PC-9 (cell line): Measurements from ENCODE around the gene THY1. TPM values are rescaled to one million over a fixed set of nuclear protein-coding genes. Genes with fewer than 3 reads are reported as not detected.

Experiments used
- BruUV-seq: library from RNA; stranded (reverse); fragments of 400-500 nt; replicated peaks from 2 replicates; lab custom pipeline; 2021; lab: Mats Ljungman, UMichigan
- CTCF ChIA-PET: fragments of 300-600 bp; sonication (Branson Sonifier 250); formaldehyde crosslinking; loops from one replicate; lab custom pipeline; 2022; ENCODE audit warnings: antibody characterized with exemption; lab: Charles Lee
- POLR2A ChIA-PET: fragments of 300-600 bp; sonication (Branson Sonifier 250); formaldehyde crosslinking; loops from one replicate; lab custom pipeline; 2022; ENCODE audit warnings: antibody characterized with exemption; ENCODE audit not compliant: unreplicated experiment; lab: Charles Lee
- DNase-seq, 2 experiments: peaks; one replicate each; pipeline versions ENCODE4 v3.0.0 to v3.0.0-alpha.2; 2015 to 2022; ENCODE audit warnings: mixed read lengths in 1 of 2
- H2AFZ ChIP-seq: fragments of 200-600 bp; sonication (generic); 2 replicates; pipeline ENCODE4 v1.8.1; 2017; ENCODE audit warnings: antibody characterized with exemption
- H3F3A ChIP-seq: fragments of 200-600 bp; sonication (generic); 2 replicates; pipeline ENCODE4 v1.8.1; 2017; ENCODE audit warnings: antibody characterized with exemption, mild to moderate bottlenecking, low read depth; ENCODE audit not compliant: insufficient read depth
- H3K27ac ChIP-seq: fragments of 200-600 bp; sonication (generic); 2 replicates; pipeline ENCODE4 v1.6.1; 2016; ENCODE audit warnings: mixed run types
- H3K27me3 ChIP-seq: fragments of 200-600 bp; sonication (generic); 2 replicates; pipeline ENCODE4 v1.6.1; 2016; ENCODE audit warnings: low read depth, mixed run types; ENCODE audit not compliant: insufficient read depth
- H3K36me3 ChIP-seq: fragments of 200-600 bp; sonication (generic); 2 replicates; pipeline ENCODE4 v1.6.1; 2016; ENCODE audit warnings: low read depth, mixed run types
- H3K4me1 ChIP-seq: fragments of 200-600 bp; sonication (generic); replicated peaks from 2 replicates; pipeline ENCODE4 v1.6.1; 2016; ENCODE audit warnings: mixed run types; ENCODE audit not compliant: insufficient read depth
- H3K4me2 ChIP-seq: fragments of 200-600 bp; sonication (generic); 2 replicates; pipeline ENCODE4 v1.6.1; 2017; ENCODE audit warnings: mixed run types
- H3K4me3 ChIP-seq: fragments of 200-600 bp; sonication (generic); 2 replicates; pipeline ENCODE4 v1.6.1; 2016; ENCODE audit warnings: mixed run types
- H3K79me2 ChIP-seq: fragments of 200-600 bp; sonication (generic); 2 replicates; pipeline ENCODE4 v1.6.1; 2017; ENCODE audit warnings: low read depth, mixed run types
- H3K9me2 ChIP-seq: fragments of 200-600 bp; sonication (generic); 2 replicates; pipeline ENCODE4 v1.8.1; 2017; ENCODE audit warnings: mild to moderate bottlenecking; ENCODE audit not compliant: insufficient read depth
- H3K9me3 ChIP-seq: fragments of 200-600 bp; sonication (generic); 2 replicates; pipeline ENCODE4 v1.8.1; 2016; ENCODE audit warnings: low read depth; ENCODE audit not compliant: insufficient read depth
- H4K20me1 ChIP-seq: fragments of 200-600 bp; sonication (generic); 2 replicates; pipeline ENCODE4 v1.8.1; 2017; ENCODE audit not compliant: insufficient read depth
- EZH2 ChIP-seq: fragments of 200-600 bp; sonication (generic); IDR thresholded peaks from 2 replicates; pipeline ENCODE4 v1.8.0; 2017; ENCODE audit warnings: antibody characterized with exemption, low read depth
- intact Hi-C: fragments of 100-400 bp; cut with micrococcal nuclease; formaldehyde crosslinking; loops from one replicate; pipeline ENCODE4 v1.10.0; 2022; ENCODE audit not compliant: unreplicated experiment
- total RNA-seq: library from RNA; stranded (reverse); gene quantifications from 2 replicates; pipeline ENCODE4 v1.2.3, GENCODE V29; 2021
- TF ChIP-seq, protein P1 (sequence below): fragments of 200-600 bp; sonication (generic); conservative IDR thresholded peaks from 2 replicates; pipeline ENCODE4 v1.6.1; 2017; ENCODE audit warnings: mixed run types, antibody characterized with exemption, mild to moderate bottlenecking, moderate library complexity

Gene THY1
- total RNA-seq, 1 experiment from 2014 or later, result not detected

DNA sequence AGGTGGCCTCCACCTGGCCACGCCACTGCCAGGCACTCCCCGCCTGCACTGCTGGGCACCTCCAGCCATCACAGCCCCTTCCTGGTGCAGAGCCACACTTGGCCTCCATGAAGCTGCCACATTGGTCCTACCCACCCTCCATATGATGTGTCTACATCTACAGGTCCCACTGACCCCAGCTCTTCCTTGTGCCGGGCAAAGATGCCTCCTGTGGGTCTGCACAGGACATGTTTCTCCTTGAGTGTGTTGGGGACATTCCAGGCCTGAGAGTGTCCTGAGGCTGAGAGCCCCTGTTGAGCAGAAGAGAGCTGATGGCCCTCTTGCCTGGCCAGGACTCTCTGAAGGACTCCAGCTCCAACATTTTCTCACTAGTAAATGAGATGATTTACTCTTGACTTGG, 7.5 kb downstream of the THY1 start:
- BruUV-seq, result no TSS peak
- TF ChIP-seq, protein P1, sequence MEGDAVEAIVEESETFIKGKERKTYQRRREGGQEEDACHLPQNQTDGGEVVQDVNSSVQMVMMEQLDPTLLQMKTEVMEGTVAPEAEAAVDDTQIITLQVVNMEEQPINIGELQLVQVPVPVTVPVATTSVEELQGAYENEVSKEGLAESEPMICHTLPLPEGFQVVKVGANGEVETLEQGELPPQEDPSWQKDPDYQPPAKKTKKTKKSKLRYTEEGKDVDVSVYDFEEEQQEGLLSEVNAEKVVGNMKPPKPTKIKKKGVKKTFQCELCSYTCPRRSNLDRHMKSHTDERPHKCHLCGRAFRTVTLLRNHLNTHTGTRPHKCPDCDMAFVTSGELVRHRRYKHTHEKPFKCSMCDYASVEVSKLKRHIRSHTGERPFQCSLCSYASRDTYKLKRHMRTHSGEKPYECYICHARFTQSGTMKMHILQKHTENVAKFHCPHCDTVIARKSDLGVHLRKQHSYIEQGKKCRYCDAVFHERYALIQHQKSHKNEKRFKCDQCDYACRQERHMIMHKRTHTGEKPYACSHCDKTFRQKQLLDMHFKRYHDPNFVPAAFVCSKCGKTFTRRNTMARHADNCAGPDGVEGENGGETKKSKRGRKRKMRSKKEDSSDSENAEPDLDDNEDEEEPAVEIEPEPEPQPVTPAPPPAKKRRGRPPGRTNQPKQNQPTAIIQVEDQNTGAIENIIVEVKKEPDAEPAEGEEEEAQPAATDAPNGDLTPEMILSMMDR, result no peak
- TF ChIP-seq EZH2, result no peak
- H4K20me1 ChIP-seq, result no peaks in the 10 kb centered on the region
- intact Hi-C loops, result no loop called here
- H3K4me3 ChIP-seq, result no peak overlapping the region
- no peaks in the 10 kb centered on the region for H3K9me2 ChIP-seq
- H2AFZ ChIP-seq, result no peak overlapping the region
- CTCF ChIA-PET, result no interaction called here
- no peaks in the 10 kb centered on the region for H3K36me3 ChIP-seq
- no peaks in the 10 kb centered on the region for H3F3A ChIP-seq
- H3K9me3 ChIP-seq, result no peaks in the 10 kb centered on the region
- H3K4me2 ChIP-seq, result no peak overlapping the region
- no peak overlapping the region for H3K27ac ChIP-seq
- no peaks in the 10 kb centered on the region for H3K79me2 ChIP-seq
- no peak for DNase-seq
- H3K27me3 ChIP-seq, result no peaks in the 10 kb centered on the region
- POLR2A ChIA-PET, result no interaction called here
- 0 out of 2 replicates have a peak, but pooled peaks cover 3% of the 10 kb centered on the region for H3K4me1 ChIP-seq

DNA sequence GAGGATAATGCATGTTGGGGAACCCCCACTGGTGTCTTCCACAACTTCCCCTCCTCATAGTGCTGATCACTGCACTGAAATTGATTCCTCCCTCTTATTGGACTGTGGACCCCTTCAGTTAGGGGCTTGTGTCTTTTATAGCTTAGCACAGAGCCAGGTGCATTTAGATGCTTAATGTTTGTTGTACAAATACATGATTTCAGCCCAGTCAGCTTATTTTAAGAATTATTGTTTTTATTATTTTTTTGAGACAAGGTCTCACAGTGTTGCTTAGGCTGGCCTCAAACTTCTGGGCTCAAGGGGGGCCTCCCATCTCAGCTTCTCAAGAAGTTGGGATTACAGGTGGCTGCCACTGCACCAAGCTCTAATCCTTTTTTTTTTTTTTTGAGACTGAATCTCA, 8.2 kb downstream of the THY1 start:
- Histone ChIP-seq H3K9me2 (0 out of 2 replicates have a peak, but pooled peaks cover 6% of the 10 kb centered on the region), H4K20me1 (no peaks in the 10 kb centered on the region), H3K36me3 (no peaks in the 10 kb centered on the region), H2AFZ (no peak overlapping the region), H3K27me3 (no peaks in the 10 kb centered on the region), H3K27ac (no peak overlapping the region), H3K4me2 (no peak overlapping the region), H3K4me3 (no peak overlapping the region), H3K9me3 (no peaks in the 10 kb centered on the region), H3K4me1 (0 out of 2 replicates have a peak, but pooled peaks cover 3% of the 10 kb centered on the region), H3K79me2 (no peaks in the 10 kb centered on the region), H3F3A (no peaks in the 10 kb centered on the region)
- no TSS peak for BruUV-seq
- intact Hi-C loops, result no loop called here
- no peak for DNase-seq
- TF ChIP-seq EZH2, result no peak
- TF ChIP-seq, protein P1, result no peak
- ChIA-PET POLR2A (no interaction called here), CTCF (interaction anchor here (0.7 kb wide), 1 partner anchor 341 kb away, joined by 4 read pairs; no protein-coding TSS in a partner anchor)

DNA sequence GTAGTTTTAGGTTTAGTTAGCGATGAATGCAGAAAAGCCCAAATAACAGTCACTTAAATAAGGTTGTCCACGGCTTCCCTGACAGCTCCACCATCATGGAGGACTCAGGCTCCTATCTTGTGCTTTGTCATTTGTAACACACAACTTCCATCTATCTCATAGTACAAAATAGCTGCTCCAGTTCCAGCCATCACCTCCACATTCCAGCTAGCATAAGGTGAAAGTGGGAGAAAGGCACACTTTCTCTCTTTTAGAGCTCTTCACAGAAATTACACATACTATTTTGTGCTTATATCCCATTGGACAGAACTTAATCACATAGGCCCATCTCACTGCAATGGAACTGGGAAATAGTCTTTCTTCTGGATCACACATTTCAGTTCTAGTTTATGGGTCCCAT, 8.7 kb downstream of the THY1 start:
- H3K36me3 ChIP-seq, result no peaks in the 10 kb centered on the region
- ChIA-PET CTCF (interaction anchor here (0.7 kb wide), 1 partner anchor 342 kb away, joined by 4 read pairs; no protein-coding TSS in a partner anchor), POLR2A (no interaction called here)
- no peak overlapping the region for H2AFZ ChIP-seq
- H3K9me2 ChIP-seq, result 0 out of 2 replicates have a peak, but pooled peaks cover 6% of the 10 kb centered on the region
- TF ChIP-seq, protein P1, result no peak
- TF ChIP-seq EZH2, result no peak
- no peaks in the 10 kb centered on the region for H4K20me1 ChIP-seq
- 0 out of 2 replicates have a peak, but pooled peaks cover 3% of the 10 kb centered on the region for H3K4me1 ChIP-seq
- no peaks in the 10 kb centered on the region for H3F3A ChIP-seq
- H3K27me3 ChIP-seq, result no peaks in the 10 kb centered on the region
- no TSS peak for BruUV-seq
- no peak overlapping the region for H3K27ac ChIP-seq
- no peak overlapping the region for H3K4me3 ChIP-seq
- no peaks in the 10 kb centered on the region for H3K9me3 ChIP-seq
- no peak for DNase-seq
- no peak overlapping the region for H3K4me2 ChIP-seq
- intact Hi-C loops, result no loop called here
- H3K79me2 ChIP-seq, result no peaks in the 10 kb centered on the region
